RWPE1 (cell line): Measurements from ENCODE around the gene KRTCAP2.

Source experiments
- CTCF ChIA-PET: fragments of 350-600 bp; sonication (Branson Sonifier 250); formaldehyde crosslinking; extraction: SDS; loops from one replicate; lab custom pipeline; 2021; lab: Yijun Ruan, JAX
- POLR2A ChIA-PET: fragments of 400-600 bp; formaldehyde crosslinking; extraction: SDS; loops from one replicate; lab custom pipeline; 2020; ENCODE audit warnings: antibody characterized with exemption; ENCODE audit not compliant: low non-redundant PET; lab: Yijun Ruan, JAX
- DNase-seq: peaks from one replicate; pipeline ENCODE4 v3.0.0; 2012; ENCODE audit warnings: low spot score
- H3K27ac ChIP-seq: fragments of 450-650 bp; 2 replicates; pipeline ENCODE4 v1.5.1; 2017
- TF ChIP-seq, protein P1 (sequence below): fragments of 450-650 bp; conservative IDR thresholded peaks from 2 replicates; pipeline ENCODE4 v1.5.1; 2017; ENCODE audit warnings: low read depth, mild to moderate bottlenecking

KRTCAP2 gene

DNA sequence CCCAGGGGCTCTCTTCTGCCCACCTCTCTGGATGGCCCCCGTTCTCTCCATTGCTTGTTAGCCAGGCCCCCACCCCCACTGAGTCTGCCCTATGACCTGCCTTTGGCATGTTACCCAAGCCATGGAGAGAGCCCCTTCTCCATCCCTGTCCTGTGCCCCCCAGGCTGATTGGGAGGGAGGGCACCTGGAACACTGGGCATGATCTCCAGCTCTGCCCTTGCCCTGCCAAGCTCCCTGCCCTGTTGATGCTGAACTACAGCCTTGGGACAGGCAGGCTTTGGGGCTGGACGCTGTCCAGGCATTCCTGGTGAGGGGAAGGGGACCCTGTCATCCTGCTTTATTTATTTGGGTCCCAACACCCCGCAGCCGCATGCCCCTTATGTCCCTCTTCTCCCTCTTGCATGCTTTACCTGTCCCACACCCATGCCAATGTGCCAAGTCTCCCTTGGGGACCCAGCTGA, 11.3 kb upstream of the KRTCAP2 start:
- POLR2A ChIA-PET = no interaction called here
- no peak for DNase-seq
- peak overlapping the region; percentile 64 for H3K27ac ChIP-seq
- TF ChIP-seq, protein P1, sequence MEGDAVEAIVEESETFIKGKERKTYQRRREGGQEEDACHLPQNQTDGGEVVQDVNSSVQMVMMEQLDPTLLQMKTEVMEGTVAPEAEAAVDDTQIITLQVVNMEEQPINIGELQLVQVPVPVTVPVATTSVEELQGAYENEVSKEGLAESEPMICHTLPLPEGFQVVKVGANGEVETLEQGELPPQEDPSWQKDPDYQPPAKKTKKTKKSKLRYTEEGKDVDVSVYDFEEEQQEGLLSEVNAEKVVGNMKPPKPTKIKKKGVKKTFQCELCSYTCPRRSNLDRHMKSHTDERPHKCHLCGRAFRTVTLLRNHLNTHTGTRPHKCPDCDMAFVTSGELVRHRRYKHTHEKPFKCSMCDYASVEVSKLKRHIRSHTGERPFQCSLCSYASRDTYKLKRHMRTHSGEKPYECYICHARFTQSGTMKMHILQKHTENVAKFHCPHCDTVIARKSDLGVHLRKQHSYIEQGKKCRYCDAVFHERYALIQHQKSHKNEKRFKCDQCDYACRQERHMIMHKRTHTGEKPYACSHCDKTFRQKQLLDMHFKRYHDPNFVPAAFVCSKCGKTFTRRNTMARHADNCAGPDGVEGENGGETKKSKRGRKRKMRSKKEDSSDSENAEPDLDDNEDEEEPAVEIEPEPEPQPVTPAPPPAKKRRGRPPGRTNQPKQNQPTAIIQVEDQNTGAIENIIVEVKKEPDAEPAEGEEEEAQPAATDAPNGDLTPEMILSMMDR = no peak
- CTCF ChIA-PET = interaction anchor here (0.6 to 2.3 kb wide), 2 partner anchors 9 to 96 kb away, joined by 4 to 15 read pairs; no protein-coding TSS in a partner anchor

DNA sequence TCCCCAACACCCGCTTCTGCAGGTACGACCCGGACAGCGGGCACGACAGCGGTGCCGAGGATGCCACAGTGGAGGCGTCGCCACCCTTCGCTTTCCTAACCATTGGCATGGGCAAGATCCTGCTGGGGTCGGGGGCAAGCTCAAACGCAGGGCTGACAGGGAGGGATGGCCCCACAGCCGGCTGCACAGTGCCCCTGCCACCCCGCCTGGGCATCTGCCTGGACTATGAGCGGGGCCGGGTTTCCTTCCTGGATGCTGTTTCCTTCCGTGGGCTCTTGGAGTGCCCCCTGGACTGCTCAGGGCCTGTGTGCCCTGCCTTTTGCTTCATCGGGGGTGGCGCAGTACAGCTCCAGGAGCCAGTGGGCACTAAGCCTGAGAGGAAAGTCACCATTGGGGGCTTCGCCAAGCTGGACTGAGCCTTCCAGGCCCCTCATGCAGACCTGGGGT, 10.7 kb upstream of the KRTCAP2 start:
- ChIA-PET CTCF (interaction anchor here (0.6 to 2.3 kb wide), 2 partner anchors 10 to 96 kb away, joined by 4 to 15 read pairs; no protein-coding TSS in a partner anchor), POLR2A (no interaction called here)
- DNase-seq = no peak
- H3K27ac ChIP-seq = peak overlapping the region; percentile 64
- TF ChIP-seq, protein P1 = no peak

DNA sequence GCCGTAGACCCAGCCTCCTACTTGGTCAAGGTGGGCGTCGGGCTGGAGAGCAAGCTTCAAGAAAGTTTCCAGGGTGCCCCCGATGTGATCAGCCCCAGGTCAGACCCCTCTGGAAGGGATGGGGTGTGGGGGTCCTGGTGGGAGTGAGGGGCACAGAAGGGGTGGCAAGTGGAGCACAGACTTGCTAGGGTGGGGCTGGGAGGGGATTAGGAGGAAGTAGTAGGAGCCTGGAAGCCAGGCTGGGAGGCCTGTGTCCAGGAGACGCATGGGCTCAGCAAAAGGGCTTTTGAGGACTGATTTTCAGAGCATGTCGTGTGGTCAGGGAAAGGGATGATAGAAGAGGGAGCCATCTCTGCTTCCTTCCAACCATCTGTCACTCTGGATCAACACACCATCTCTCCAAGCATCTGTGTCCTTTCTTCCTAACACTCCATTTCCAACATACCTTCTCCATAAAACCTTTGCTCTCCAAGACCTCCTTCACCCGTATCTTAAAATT, 9.0 kb upstream of the KRTCAP2 start:
- peak overlapping the region; percentile 8; the same call in 1 of the 2 replicates for H3K27ac ChIP-seq
- DNase-seq = no peak
- ChIA-PET POLR2A (no interaction called here), CTCF (interaction anchor here (0.6 to 0.8 kb wide), 2 partner anchors 9 to 11 kb away, joined by 3 to 4 read pairs; partner anchors contain the start of gene KRTCAP2)
- TF ChIP-seq, protein P1 = no peak

DNA sequence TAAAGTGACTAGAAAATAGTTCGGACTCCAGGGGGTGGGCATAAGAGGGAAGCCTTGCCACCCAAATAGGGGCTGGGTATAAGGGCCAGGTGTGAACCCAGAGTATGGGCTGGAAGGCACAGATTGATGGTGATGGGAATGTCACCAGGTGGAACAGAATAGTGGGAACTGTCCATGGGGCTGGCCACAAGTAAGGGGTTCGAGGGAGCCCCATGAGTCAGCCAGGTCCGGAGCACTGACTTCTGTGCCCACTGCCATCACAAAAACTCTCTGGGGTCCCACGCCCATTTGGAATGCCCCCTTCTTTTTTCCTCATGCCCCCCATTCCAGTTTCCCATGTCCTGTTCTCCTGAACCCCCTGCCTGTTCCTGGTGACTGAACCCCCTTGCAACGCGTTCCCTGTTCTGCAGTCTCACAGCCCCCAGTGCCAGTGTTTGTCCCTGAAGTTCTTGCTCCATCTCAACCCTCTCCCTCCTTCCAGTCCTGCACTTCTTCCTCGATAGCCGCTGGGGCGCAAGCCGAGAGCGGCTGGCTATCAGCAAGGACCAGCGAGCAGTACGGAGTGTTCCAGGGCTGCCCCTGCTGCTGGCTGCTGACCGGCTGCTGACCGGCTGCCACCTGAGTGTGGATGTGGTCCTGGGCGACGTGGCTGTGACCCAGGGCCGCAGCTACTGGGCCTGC, 8.4 kb upstream of the KRTCAP2 start:
- ChIA-PET POLR2A (no interaction called here), CTCF (interaction anchor here (0.6 to 0.7 kb wide), 2 partner anchors 9 to 545 kb away, joined by 3 to 4 read pairs; partner anchors contain the start of gene KRTCAP2)
- TF ChIP-seq, protein P1 = no peak
- peak overlapping the region; percentile 8; the same call in 1 of the 2 replicates for H3K27ac ChIP-seq
- no peak for DNase-seq

DNA sequence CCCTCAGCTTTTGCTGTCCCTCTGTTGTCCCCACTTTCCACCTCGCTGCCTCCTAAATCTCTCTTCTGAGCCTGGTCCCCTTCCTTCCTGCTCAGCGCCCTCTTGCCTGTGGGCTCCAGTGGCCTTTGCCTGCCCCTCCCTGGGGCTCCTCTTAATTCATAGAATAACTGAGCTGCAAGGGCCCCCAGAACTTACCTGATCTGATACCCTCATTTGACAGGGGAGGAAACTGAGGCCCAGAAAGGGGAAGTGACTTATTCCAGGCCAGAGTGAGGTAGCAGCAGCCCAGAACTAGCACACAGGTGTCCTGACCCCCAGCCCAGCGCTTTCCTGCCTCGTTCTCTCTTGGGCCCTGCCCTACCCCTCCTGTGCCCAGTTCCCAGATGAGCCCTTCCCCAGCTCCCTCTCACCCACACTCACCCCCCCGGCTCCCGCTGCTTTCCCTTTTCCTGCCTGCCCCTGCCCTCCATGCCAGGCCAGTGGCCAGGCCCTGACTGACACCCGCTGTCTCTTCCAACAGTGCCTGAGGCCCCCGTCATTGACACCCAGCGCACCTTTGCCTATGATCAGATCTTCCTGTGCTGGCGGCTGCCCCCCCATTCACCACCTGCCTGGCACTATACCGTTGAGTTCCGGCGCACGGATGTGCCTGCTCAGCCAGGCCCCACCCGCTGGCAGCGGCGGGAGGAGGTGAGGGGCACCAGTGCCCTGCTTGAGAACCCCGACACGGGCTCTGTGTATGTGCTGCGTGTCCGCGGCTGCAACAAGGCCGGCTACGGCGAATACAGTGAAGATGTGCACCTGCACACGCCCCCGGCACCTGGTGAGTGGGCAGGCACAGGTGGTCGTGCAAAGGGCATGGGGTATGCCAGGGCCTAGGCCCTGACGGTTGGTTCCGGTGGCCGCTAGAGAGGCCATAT, 6.3 kb upstream of the KRTCAP2 start:
- no peak for DNase-seq
- POLR2A ChIA-PET = no interaction called here
- CTCF ChIA-PET = interaction anchor here (3.1 kb wide), 1 partner anchor 14 kb away, joined by 8 read pairs; no protein-coding TSS in a partner anchor
- H3K27ac ChIP-seq = peak overlapping the region; percentile 87
- TF ChIP-seq, protein P1 = no peak
